NCI-H1105 (cell line): Measurements from ENCODE around the gene SORCS2.

Experiments
- DNase-seq: peaks from one replicate; lab custom pipeline; 2025; lab: John Stamatoyannopoulos, UW

SORCS2 gene

GRCh38 chr4:7428261-7429068 is 236.1 kb downstream of the SORCS2 start:
- no peak for DNase-seq

- no peak for DNase-seq
Observed at GRCh38 chr4:7429069-7429416, 236.7 kb downstream of the SORCS2 start.

GRCh38 chr4:7429601-7430078 is 237.3 kb downstream of the SORCS2 start:
- no peak for DNase-seq

GRCh38 chr4:7430368-7430964 is 238.1 kb downstream of the SORCS2 start:
- DNase-seq, result no peak

- no peak for DNase-seq
Observed at GRCh38 chr4:7430965-7431695, 238.8 kb downstream of the SORCS2 start.

GRCh38 chr4:7431696-7432530 is 239.6 kb downstream of the SORCS2 start:
- no peak for DNase-seq

- DNase-seq, result no peak
Observed at GRCh38 chr4:7432531-7433375, 240.4 kb downstream of the SORCS2 start.

GRCh38 chr4:7433376-7434140 is 241.2 kb downstream of the SORCS2 start:
- no peak for DNase-seq

- DNase-seq, result no peak
Observed at GRCh38 chr4:7434141-7434765, 241.9 kb downstream of the SORCS2 start.

- no peak for DNase-seq
Observed at GRCh38 chr4:7434766-7435150, 242.4 kb downstream of the SORCS2 start, which contains the start of gene PSAPL1. PSAPL1 (minus strand) TSS chr4:7434930; CDS start chr4:7434879, 51 bp downstream.

- no peak for DNase-seq
Observed at GRCh38 chr4:7435471-7436061, 243.2 kb downstream of the SORCS2 start.

- DNase-seq, result no peak
Observed at GRCh38 chr4:7436256-7436655, 243.9 kb downstream of the SORCS2 start.

GRCh38 chr4:7439699-7440098 is 247.4 kb downstream of the SORCS2 start:
- no peak for DNase-seq

GRCh38 chr4:7441201-7441600 is 248.9 kb downstream of the SORCS2 start:
- no peak for DNase-seq

GRCh38 chr4:7442574-7443162 is 250.3 kb downstream of the SORCS2 start:
- no peak for DNase-seq

GRCh38 chr4:7444314-7444713 is 252.0 kb downstream of the SORCS2 start:
- no peak for DNase-seq

- no peak for DNase-seq
Observed at GRCh38 chr4:7444731-7445130, 252.4 kb downstream of the SORCS2 start.

GRCh38 chr4:7447236-7447635 is 254.9 kb downstream of the SORCS2 start:
- DNase-seq, result no peak

GRCh38 chr4:7448036-7448435 is 255.7 kb downstream of the SORCS2 start:
- DNase-seq, result no peak
